GOT3 (cell line): Measurements from ENCODE around the gene SLC12A7.

ENCODE experiments used
- DNase-seq: peaks from one replicate; lab custom pipeline; 2025; ENCODE audit warnings: mixed read lengths; lab: John Stamatoyannopoulos, UW

The SLC12A7 gene

GRCh38 chr5:1018596-1018995 lies 93.3 kb downstream of the SLC12A7 start:
- no peak for DNase-seq

- no peak for DNase-seq
These were observed 94.0 kb downstream of the SLC12A7 start for GRCh38 chr5:1017691-1018455.

- DNase-seq, result no peak
These were observed 94.8 kb downstream of the SLC12A7 start for GRCh38 chr5:1017056-1017455.

GRCh38 chr5:1016476-1016875 lies 95.4 kb downstream of the SLC12A7 start:
- DNase-seq, result no peak

- no peak for DNase-seq
These were observed 95.8 kb downstream of the SLC12A7 start for GRCh38 chr5:1016036-1016435.

- DNase-seq, result no peak
These were observed 96.4 kb downstream of the SLC12A7 start for GRCh38 chr5:1015507-1015906.

GRCh38 chr5:1014781-1015221 lies 97.1 kb downstream of the SLC12A7 start:
- no peak for DNase-seq

GRCh38 chr5:1014346-1014745 lies 97.5 kb downstream of the SLC12A7 start:
- DNase-seq, result no peak

GRCh38 chr5:1013948-1014301 lies 97.9 kb downstream of the SLC12A7 start:
- DNase-seq, result no peak

- DNase-seq, result no peak
These were observed 98.5 kb downstream of the SLC12A7 start for GRCh38 chr5:1013238-1013947.

- no peak for DNase-seq
These were observed 99.0 kb downstream of the SLC12A7 start for GRCh38 chr5:1012900-1013237.

- no peak for DNase-seq
These were observed 99.5 kb downstream of the SLC12A7 start for GRCh38 chr5:1012313-1012841.

- no peak for DNase-seq
These were observed 100.0 kb downstream of the SLC12A7 start for GRCh38 chr5:1011741-1012312.

GRCh38 chr5:1011226-1011631 lies 100.6 kb downstream of the SLC12A7 start:
- no peak for DNase-seq

- no peak for DNase-seq
These were observed 101.2 kb downstream of the SLC12A7 start for GRCh38 chr5:1010641-1011046.

- no peak for DNase-seq
These were observed 101.7 kb downstream of the SLC12A7 start for GRCh38 chr5:1010181-1010510.

GRCh38 chr5:1009359-1010180 lies 102.3 kb downstream of the SLC12A7 start:
- no peak for DNase-seq

- no peak for DNase-seq
These were observed 103.2 kb downstream of the SLC12A7 start, which contains the start of gene NKD2 for GRCh38 chr5:1008451-1009358. TSS of gene NKD2 (plus strand) at chr5:1008802. CDS start at chr5:1009058, 256 bp downstream.

- no peak for DNase-seq
These were observed 104.0 kb downstream of the SLC12A7 start for GRCh38 chr5:1007681-1008450.

GRCh38 chr5:1007221-1007680 lies 104.6 kb downstream of the SLC12A7 start:
- no peak for DNase-seq
